GM18502 (cell line): ENCODE results near the gene DDX43.
A peak's percentile ranks its signal among the peaks of the same experiment; 100 is the strongest.
"Not testable (repeated sequence)": the region's sequence is repeated elsewhere in the genome, so short reads cannot be mapped to it uniquely, and the experiment has no call there.

Source experiments
- ATAC-seq: cut with Tn5 transposase; IDR thresholded peaks from one replicate; pipeline ENCODE4 v1.9.1; 2021; ENCODE audit warnings: mild to moderate bottlenecking; ENCODE audit not compliant: unreplicated experiment, poor library complexity

DDX43 gene

DNA sequence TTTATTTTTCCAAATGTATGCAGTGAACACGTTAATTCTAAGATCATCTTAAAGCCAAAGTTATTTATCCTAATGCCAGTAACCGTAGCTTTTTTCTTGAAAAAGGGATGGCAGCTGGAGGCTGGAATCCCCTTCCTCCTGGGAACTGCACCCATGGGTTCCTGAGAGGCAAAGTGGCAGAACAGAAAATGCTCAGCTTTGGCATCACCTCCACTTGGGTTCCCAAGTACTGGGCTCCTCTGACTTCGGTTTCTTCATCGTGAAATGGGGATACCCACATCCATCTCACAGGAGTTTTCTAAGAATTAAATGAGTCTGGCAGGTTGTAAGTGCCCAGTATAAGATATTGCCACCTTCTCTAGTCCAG lies 6.2 kb upstream of the DDX43 start:
- peak; percentile 41 for ATAC-seq

DNA sequence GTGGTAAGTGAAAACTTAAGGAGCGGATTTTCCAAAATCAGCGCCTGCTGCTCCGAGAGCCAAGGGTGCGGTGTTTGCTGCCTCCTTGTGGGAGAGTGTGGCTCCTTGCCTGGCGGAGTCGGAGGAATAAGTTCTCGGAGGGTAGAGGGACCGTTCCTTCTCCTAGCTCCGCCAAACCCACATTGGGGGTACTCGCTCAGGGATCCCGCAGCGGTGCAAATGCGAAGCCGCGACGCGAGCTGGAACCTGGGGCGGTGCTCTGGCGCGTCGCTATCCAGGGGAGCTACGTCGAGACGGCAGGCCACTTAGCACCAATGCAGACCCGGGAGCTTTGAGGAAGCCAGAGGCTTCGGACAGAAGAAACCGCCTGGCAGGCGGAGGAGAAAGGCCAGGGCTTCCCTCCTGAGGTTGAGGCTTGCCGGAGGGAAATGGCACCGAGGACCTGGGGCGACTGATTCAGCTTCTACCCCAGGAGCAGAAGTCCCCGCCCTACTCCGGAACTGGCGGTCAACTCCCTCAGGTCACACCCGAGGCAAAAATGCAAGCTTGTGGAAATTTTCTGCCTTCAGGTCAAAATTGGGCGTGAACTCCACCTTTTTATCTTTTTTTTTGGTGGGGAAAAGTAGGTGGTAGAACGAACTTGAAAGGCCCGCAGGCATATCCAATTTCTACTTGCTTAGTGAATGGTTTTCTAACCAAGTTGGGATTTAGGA lies 5.7 kb upstream of the DDX43 start:
- ATAC-seq: peak; percentile 83

DNA sequence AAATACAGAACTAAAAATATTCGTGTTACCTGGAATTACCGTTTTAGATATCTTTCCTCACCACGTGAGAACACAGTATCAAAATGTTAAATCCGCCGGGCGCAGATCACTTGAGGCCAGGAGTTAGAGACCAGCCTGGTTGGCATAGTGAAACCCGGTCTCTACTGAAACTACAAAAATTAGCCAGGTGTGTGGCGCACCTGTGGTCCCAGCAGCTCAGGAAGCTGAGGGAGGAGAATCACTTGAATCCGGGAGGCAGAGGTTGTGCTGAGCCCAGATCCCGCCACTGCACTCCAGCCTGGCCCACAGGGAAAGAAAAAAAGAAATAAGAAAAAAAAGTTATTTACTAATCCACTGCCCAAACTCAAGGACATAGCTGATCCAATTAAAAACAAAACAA lies 4.8 kb upstream of the DDX43 start:
- no peak for ATAC-seq

DNA sequence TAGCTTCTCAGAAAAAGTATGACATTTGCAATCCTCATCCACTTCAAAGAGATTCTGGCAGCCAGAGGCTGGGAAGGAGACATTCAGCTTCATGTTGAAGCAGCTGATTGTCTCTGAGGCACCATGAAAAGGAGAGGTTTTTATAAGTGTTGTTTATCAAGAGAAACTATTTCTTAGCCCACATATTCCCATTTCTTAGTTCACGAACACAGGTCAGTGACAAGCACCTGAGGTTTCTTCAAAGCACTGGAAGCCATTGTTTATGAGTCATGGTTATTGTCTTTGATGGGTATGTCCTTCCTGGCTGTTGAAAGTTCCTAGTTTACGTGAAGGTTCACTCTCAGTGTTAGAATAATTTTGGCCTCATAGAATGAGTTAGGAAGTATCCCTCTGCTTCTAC lies 3.0 kb upstream of the DDX43 start:
- no peak for ATAC-seq

DNA sequence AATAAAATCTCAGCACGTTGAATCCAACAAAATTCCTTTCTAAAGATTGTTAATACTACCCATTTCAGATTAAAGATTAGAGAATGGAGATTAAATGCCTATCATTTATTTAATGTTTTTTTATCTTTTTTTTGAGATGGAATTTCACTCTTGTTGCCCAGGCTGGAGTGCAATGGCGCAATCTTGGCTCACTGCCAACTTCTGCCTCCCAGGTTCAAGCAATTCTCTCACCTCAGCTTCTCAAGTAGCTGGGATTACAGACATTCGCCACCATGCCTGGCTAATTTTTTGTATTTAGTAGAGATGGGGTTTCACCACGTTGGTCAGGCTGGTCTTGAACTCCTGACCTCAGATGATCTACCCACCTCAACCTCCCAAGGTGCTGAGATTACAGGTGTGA lies 2.4 kb upstream of the DDX43 start:
- ATAC-seq: not testable (repeated sequence)

DNA sequence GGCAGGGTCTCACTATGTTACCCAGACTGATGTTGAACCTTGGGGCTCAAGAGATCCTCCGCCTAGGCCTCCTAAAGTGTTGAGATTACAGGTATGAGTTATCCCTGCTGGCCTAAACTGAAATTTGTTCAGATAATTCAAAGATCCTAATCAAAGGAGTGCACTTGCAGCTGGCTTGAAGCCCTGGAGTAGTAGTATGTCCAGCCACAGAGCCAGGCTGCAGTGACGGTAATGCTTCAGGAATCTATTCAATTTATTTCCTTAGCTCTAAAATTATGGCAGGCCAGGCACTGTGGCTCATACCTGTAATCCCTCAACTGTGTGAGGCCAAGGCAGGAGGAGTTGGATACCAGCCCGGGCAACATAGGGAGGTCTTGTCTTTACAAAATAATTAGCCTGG lies 1.4 kb upstream of the DDX43 start:
- no peak for ATAC-seq

DNA sequence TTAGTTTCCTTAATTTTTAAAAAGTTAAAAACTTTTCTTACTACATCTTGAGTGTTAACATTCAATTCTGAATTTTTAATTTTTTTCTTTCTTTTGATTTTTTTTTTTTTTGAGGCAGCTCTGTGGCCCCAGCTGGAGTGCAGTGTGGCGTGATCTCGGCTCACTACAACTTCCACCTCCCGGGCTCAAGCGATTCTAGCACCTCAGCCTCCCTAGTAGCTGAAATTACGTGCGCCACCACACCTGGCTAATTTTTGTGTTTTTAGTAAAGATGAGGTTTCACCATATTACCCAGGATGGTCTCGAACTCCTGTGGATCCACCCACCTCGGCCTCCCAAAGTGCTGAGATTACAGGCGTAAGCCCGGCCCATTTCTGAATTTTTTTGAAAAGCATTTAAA lies 1.2 kb downstream of the DDX43 start:
- ATAC-seq: no peak

DNA sequence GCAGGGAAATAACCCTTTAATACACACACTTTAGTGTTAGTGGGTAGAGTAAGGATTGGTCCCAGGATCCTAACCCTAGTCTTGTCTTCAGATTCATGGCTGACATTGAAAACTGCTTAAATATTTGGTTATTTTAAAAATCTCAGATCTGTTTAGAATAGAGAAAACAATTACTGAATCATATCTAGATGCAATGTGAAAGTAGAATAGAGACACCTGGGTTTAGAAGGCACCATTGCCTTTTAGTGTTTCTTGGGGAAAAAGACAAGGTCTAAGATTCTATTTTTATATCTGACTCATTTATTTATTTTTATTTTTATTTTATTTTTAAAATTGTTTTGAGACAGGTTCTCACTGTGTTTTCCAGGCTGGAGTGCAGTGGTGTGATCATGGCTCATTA lies 6.0 kb downstream of the DDX43 start:
- ATAC-seq: no peak

DNA sequence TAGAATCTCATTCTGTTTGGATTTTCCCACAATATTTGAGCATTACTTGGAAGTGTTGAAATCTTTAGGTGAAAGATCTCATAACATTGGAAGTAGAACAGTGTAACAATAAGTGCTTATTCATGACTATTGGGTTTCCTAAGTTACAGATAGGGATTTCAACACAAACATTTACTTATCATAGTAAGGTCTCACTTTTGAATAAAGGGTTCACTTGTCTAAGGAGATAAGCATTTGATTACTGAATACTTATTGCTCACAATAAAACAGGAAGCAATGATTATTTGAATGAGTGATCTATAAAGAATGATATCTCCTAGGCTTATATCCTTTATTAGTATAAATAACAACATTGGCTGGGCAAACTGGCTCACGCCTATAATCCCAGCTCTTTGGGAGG lies 14.8 kb downstream of the DDX43 start:
- ATAC-seq: no peak

DNA sequence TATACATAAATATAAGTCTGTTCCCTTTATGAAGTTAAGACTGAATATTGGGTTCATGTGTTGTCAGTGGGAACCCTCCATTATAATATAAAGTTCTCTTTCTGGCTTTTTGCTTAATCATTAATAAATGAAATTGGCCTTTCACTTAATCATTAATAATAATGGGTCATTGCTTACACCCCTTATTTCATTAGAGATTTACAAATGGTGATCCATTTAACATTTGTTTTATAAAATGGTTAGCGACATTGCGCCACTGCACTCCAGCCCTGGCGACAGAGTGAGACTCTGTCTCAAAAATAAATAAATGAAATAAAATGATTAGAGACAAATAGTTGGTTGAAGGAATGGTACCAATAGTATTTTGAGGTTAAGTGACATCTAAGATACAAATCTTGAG lies 18.5 kb downstream of the DDX43 start:
- ATAC-seq: no peak

DNA sequence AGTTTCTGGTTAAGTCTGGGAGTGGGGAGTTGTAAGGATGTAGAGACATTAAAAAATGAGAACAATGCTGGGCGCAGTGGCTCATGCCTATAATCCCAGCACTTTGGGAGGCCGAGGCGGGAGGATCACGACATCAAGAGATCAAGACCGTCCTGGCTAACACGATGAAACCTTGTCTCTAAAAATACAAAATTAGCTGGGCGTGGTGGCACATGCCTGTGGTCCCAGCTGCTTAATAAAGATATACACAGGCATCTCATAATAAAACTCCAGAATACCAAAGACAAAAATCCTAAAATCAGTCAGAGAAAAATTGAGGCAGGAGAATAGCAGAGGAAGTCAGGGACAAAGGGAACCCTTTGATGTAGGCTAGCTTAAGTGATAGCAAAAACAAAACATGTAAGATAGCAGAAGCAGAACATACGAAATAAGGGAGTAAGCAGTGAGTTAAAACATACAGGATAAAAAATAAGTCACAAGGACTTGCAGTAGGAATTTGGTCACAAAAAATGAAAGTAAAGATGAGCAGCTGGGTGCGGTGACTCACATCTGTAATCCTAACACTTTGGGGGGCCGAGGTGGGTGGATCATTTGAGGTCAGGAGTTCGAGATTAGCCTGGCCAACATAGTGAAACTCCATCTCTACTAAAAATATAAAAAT lies 23.6 kb downstream of the DDX43 start:
- ATAC-seq: no peak

DNA sequence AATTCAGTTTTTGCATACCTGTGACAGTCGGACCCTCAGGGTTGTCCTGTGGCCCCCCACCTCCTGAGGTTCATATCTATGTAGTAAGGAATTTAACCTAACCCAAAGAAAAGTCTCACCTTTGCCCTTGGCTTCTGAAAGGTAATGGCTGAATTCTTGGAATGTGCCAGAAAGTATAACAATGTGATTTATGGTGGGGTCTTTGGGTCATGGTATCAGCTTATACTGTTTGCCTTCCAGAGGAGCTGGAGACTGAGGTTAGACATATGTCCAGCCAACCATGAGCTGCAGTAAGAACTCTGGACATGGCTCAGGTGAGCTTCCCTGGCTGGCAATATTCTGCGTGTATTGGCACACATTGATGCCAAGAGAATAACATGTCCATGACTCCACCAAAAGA lies 26.9 kb downstream of the DDX43 start:
- no peak for ATAC-seq

DNA sequence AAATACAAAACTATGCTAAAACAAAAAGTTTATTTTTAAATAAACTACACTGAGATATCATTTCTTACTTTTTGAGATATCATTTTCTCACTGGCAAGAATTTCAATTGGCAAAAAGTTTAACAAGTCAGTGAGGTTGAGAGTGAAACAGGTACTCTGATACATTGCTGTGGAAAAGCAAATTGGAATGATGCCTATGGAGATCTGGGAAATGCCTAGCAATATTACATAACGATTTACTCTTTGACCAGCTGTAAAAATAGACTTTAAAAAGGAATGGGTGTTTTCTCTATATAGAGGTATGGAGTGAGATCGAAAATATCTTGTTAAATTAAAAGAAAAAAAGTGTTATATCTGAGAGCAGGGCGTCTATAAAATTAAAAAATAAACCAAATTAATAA lies 40.6 kb downstream of the DDX43 start:
- ATAC-seq: no peak

DNA sequence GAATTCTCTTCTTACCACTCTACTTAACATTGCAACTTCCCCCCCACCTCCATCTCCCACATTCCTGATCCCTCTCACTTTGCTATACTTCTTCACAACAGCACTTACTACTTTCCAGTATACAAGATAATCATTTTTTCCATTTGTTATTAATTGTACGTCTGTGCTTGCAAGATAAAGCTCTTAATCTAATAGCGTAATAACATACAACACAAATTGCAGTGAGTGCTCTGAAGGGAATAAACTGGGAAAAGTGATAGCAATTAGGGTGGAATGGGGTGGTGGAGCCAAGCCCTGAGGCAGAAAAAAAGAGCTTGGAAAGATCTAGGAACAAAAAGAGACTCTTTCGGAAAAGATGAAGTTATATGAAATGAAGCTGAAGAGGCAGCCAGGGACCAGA lies 48.9 kb downstream of the DDX43 start:
- no peak for ATAC-seq

DNA sequence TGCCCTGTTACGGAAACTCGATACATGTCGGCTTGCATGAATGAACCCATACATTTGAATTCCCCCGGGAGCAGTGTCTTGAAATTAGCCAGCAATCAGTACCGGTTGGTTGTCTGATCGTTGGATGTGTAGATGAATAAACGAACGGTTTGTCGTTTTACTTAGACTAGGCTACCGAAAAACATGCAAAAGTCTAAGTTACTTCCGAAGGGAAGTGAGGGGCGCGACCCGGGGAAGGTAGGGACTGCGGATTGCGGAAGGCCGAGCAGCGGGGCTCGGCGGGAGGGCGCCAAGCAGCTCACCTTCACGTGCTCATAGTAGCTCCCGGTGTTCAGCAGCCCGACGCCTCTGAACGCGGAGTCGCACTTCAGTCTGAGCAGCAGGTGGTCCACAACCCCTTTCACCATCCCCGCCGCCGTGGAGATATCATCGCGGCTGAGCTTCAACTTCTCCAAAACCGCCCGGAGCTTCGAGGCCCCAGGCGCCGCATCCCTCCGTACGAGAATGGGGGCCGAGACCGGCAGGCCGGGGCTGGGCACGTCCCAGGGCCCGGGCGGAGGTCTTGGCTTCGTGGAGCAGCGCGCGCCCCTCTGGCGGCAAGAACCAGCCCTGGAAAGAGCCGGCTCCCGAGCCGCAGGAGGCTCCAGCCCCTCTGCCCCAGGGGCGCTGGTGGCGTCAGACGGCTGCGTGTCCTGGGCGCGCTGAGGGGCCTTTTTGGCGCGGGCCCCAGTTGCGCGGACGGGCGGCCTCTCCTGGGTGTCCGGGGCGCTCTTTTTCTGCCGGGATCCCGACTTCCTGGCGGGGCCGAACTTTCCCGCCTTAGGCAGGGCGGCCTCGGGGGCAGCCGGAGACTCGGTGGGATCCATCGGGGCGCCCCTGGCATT lies 56.8 kb downstream of the DDX43 start:
- peak; percentile 55 for ATAC-seq

DNA sequence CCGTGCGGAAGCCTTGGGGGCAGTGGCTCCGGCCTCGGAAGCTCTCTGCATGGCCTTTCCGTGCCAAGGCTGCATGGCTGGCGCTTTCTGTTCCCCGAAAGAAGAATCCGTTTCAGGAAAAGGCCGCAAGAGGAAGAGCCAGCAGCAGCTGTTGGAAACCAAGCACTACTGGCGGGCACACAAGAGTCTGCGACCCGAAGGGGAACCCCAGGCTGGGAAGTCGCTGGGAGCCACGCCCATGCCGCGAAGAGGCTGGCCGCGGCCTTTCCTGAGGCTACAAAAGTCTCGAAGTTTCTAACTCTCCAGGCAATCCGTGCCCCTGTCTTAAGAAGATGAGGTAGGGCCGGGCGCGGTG lies 57.5 kb downstream of the DDX43 start, which contains the start of gene CGAS:
Gene CGAS, minus strand, starts transcription at position 191 of the 355 bp plus-strand sequence. Its CDS starts 116 bp downstream, at position 75.
- ATAC-seq: peak; percentile 76

DNA sequence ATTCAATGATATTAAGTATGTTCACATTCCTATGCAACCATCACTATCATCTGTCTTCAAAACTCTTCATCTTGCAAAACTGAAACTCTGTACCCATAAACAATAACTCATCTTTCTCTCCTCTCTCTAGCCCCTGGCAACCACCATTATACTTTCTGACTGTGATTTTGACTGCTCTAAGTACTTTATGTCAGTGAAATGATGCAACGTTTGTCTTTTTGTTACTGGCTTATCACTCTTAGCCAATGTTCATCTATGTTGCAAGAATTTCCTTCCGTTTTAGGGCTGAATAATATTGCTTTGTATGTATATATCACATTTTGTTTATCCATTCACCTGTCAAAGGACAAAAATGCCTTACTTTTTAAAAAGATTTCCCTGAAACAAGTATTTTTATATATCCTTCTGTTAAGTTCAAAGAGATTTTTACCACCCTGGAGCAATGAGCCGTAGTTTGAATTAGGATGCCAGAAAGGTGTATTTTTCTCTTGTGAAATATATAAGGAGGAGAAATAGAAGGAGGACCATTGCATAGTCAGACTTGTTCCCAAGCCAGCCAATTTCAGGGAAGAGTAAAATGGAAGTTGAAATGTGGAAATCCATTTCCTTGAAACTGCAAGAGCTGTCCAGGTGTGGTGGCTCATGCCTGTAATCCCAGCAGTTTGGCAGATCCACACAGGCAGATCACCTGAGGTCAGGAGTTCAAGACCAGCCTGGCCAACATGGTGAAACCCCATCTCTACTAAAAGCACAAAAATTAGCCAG lies 61.4 kb downstream of the DDX43 start:
- no peak for ATAC-seq

DNA sequence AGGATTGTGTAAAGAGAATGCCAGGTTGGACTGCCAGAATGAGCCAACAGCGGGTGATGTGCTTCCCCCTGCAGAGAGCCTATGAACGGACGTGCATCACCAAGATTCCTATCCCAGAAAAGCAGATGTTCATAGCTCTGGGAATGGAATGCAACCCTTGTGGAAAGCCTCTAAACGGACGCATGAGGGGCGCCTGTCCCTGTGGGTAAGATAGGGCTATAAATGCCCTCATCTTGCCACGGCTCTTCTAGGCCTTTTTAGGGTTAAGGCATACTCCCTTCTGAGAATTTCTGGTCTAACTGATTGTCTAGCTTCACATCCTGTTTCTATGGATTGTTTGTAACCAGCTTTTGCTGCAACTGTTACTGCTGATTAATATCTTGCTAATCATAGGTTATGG lies 64.8 kb downstream of the DDX43 start:
- ATAC-seq: not testable (repeated sequence)

DNA sequence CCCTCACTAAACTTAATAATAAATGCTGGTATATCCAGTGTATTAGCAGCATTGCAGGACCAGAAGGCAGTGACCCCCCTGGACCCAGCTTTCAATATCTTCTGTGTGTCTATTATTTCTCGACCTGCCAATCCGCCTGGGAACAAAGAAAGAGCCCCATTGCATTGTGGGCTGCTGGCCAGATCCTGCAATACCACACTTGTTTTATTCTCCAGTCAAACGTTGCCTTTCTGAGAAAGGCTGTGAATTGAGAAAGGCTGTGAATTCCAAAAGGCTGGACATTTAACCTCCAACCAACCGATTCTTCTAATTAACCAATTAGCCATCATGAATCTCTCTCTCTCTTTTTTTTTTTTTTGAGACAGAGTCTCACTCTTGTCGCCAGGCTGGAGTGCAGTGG lies 65.4 kb downstream of the DDX43 start:
- ATAC-seq: no peak

DNA sequence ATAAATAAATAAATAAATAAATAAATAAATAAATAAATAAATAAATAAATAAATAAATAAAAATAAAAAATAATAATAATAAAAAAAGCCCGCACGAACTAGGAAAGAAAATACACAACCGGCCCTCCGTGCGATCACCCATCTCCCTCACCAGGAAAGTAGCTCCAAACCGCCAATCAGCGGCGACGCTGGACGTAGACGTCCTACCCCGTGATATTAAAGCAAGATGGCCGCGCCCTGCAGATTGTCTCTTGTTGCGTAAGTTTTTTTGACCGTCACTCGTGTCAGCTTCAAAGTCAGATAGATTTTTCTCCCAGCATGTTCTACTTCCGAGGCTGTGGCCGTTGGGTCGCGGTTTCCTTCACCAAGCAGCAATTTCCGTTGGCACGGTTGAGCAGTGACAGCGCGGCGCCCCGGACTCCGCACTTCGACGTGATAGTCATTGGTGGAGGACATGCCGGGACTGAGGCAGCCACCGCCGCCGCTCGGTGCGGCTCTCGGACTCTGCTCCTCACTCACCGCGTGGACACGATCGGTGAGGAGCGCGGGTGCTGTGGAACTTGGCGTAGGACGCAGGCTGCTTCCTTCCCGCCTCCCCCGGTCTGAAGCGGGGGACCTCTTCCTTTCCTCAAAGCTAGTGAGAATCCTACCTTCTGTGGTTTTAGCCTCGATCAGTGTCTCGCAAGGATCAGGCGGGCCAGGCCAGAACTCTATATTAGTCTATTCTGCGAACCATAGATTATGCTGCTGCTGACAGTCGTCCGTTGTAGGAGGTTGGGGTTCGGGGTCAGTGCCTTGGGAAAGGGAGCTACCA lies 67.1 kb downstream of the DDX43 start, which contains the start of gene MTO1:
Gene MTO1, plus strand, starts transcription at position 201 of the 814 bp plus-strand sequence. Its CDS starts 118 bp downstream, at position 319.
- peak; percentile 96 for ATAC-seq
